ENCODE results near the gene CTIF.

Gene CTIF

DNA sequence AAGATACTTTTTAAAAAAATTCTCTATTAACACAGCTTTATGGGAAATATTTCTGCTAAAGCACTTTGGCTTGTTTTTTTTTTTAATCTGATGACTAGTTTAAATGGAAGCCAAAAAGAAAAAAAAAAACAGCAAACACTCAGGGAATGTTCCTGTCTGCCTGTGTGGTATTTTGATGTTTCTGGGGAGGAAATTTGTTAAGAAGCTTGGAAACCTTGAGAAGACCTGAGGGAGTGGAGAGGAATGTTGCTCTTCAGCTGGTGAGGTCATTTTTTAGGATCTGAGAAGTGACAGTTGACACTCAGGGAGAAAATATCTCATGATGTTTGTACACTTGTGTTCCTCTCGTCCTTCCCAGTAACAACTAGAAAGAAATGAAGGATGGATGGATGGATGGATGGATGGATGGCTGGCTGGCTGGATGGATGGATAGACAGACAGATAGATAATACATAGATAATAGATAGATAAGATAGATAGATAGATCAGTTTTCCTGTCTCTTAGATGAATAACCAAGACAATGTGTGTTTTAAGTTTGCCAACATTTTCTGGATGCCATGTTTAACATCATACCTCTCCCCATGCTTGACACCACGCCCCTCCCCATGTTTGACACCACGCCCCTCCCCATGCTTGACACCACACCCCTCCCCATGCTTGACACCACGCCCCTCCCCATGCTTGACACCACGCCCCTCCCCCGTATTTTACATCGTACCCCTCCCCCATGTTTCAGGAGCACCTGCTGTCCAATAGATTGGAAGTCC is 84.8 kb downstream of the CTIF start:
- no peak for DNase-seq

DNA sequence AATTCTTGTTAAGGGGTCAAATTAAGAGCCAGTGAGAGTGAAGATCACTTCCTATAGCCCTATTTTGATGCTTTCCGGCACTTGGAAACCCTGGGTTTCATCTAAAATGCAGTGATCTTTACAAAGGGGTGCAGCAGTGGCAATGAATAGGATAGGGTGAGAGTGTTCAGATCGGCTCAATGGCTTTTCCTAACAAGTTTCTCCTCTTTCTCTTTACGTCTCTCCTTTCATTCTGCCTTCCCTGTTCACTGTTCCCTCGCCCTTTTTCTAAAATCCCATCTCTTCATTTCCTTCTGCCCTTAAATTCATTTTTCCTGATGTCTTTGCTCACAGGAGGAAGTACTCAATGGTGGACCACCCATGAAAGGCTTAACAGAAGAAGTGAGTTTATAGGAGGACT is 86.0 kb downstream of the CTIF start:
- DNase-seq: no peak

DNA sequence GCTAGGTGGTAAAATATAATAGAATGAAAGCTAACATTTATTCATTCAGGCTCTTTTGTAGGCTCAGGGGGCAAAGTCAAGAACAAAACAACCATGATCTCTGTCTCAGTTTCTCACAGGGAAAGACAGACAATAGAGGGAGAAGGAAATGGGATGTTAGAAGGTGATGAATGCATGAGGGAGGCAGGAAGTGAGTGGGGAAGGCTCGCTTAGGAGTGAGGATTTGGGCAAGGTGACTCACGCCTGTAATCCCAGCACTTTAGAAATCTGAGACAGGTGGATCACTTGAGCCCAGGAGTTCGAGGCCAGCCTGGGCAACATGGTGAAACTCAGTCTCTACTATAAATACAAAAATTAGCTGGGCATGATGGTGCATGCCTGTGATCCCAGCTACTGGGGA is 88.4 kb downstream of the CTIF start:
- DNase-seq: no peak

DNA sequence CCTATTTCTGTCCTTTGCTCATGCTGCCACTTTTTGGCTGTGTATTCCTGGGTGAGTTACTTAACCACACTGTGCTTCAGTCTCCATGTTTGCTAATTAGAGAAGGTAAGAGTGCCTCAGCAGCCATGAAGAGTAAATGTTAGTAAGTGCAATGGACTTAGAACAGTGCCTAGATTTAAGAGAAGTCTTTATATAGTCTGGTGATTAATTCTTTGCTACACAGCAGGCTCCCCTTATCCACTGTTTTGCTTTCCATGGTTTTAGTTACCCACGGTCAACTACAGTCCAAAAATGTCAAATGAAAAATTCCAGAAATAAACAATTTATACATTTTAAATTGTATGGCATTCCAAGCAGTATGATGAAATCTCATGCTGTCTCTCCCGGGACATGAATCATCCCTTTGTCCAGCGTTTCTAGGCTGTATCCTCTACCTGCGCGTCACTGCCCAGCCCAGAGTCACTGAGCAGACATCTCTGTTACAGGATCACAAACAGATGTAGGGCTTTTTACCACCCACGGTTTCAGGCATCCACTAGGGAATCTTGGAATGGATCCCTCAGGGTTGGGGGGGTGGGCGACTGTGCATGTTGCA is 91.0 kb downstream of the CTIF start:
- no peak for DNase-seq

DNA sequence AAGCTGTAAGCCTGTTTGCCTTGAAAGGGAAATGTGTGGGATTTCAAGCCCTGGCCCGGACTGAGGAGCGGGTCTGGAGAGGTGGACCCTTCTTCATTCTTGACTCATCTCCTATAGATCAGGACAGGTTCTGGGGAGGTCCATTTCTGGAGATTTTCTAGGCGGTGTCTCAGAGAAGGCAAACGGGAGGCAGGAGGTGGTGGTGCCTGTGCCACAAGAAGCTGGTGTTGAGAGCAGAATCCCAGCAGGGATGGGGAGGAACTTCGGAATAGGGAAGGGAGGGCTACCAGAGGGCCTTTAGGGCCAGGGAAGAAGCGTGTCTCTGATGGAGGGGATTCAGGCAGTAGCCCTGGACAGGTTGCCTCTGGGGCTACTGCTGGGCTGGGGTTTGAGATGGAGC is 93.0 kb downstream of the CTIF start:
- no peak for DNase-seq

DNA sequence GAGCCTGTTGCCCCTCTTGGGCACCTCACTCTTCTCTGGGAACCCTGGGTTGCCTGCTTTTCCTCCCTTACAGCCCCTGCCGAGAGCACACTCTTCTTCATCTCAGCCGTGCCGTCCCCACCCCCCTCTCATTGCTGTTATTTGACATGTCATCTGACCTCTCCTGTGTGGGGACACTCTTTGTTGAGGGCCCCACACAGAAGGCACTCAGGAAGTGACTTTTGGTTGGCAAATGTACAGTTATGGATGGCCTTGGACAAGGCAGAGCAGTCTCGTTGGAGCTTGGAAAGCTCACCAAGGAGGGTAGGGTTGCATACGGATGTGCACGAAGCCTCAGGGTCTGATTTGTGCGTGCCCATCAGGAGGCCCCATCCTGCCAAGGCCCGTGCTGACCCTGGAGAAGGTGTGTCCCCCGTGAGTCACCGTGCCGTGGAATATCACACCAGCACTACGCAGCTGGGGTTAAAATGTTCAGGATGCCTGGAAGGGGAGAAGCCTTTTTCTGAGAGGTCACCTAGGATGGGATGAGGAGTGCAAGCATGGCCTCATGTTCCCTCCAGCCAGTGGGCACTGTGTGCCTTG is 93.9 kb downstream of the CTIF start:
- DNase-seq: no peak

DNA sequence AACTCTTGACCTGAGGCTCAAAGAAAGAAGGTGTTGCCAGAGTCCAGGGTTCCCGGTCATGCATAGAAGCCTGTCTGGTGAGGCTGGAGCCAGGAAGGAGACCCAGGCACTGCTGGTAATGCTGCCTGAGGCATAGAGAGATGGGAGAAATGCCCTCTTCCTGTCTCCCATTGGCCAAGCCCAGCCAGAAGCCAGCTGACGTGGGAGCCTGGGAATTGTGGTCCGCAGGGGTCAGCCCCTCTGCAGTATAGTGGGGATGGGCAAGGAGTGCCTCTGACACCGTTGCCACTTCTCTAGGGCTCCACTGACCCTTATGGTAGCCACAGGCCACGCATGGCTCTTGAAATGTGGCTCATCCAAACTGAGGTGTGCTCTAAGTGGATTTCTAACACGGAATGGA is 95.7 kb downstream of the CTIF start:
- DNase-seq: no peak

DNA sequence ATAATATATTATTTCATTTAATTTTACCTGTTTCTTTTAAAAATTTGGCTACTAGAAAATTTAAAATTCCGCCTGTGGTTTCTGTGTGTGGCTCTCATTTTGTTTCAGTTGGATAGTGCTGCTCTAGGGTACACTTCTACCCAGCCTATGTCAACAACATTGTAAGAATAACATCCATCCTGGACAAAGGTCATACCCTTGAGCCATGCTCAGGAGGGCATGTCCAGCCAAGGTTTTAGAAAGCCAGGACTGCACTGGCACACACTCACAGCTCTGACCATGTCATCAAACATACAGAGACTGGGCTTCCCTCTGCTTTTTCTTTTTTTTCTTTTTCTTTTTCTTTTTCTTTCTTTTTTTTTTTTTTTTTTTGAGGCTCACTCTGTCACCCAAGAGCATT is 96.1 kb downstream of the CTIF start:
- DNase-seq: no peak

DNA sequence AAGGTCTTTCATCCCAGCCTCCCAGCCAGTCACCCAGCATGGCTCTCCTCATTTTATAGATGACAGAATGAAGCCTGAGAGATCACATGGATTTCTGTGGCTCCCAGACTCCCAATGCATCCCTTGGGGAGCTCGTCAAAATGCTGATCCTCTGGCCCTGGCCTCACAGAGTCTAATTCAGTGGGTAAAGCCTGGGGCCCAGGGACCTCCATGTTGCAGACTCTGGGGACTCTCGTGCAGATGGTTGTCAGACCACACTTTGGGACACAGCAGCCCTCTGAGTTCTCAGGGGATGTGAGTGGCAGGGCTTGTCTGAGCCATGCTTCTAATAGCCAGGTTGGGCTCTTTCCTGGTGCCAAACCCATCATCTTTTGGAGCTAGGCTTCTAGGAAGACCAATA is 97.0 kb downstream of the CTIF start:
- DNase-seq: no peak

DNA sequence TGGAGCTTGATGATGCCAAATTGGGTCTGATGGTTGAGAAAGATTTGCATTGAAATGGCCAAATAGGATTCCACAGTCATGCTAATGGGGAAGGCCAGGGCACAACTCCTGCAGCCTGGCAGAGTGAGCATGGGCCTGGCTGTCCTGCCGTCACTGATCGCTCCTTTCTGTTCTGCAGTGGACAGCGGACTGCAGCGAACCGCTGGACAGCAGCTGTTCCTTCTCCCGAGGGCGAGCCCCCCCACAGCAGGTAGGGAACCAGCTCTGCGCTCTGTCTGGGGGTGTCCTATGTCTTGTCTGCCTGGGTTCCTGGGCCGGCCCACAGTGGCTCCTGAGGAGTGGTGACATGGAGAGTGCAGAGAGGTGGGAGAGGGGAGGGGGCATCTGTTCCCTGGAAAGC is 97.6 kb downstream of the CTIF start:
- no peak for DNase-seq

DNA sequence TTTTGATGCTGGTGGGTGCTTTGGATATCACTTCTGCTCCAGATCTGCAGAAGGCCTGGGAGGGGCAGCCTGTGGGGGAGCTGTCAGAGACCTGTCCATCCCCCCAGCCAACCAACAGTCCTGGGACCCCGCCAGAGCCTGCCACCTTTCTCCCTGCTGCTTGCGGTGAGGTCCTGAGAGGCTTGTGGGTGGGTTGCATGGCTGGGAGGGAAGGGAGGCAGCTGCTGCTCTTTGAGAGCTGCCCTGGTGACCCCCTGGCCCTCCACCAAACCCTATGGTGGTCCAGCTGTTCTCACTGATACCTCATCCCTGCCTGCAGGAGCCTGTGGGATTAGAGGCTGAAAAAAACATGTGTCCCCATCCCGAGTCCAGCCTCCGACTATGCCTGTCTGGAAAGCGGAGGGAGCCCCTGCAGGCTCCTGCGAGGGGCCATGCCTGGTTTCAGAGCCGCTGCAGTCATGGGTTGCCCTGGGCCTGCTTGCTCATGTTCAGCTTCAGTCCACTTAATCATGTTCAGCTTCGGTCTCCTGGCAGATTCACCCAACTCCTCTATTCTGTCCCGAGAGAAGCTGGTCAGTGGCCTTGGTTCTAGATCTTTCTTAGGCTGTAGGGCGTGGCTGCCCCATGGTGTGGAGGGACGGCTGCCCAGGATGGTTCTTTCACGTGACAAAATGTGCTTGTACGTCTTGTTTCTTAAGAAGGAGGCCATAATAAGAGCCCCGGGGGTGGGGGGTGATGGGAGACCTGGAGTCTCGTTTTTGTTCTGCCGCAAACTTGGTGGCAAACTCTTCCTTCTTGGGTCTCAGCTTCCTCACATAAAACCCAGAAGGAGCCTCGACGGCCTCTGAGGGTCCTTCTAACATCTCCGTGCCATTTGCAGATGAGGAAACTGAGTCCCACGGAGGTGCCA is 98.5 kb downstream of the CTIF start:
- DNase-seq: no peak

DNA sequence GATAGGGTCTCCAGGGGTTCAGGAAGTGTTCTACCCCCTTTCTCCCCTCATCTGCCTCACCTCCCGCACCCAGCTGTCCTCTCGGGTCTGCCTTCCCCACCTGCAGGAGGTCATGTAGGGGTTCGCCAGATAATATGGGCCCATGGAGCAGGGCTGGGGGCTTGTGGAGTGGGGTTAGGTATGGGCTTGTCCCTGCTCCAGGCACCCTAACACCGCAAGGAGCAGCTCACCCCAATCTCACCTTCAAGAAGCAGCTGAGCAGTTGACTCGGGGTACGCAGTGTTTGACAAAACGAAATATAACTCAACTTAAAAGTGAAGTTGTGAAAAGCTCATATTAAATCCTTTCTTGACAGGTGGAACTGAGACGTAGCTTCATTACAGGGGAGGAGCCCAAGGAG is 99.6 kb downstream of the CTIF start:
- no peak for DNase-seq

DNA sequence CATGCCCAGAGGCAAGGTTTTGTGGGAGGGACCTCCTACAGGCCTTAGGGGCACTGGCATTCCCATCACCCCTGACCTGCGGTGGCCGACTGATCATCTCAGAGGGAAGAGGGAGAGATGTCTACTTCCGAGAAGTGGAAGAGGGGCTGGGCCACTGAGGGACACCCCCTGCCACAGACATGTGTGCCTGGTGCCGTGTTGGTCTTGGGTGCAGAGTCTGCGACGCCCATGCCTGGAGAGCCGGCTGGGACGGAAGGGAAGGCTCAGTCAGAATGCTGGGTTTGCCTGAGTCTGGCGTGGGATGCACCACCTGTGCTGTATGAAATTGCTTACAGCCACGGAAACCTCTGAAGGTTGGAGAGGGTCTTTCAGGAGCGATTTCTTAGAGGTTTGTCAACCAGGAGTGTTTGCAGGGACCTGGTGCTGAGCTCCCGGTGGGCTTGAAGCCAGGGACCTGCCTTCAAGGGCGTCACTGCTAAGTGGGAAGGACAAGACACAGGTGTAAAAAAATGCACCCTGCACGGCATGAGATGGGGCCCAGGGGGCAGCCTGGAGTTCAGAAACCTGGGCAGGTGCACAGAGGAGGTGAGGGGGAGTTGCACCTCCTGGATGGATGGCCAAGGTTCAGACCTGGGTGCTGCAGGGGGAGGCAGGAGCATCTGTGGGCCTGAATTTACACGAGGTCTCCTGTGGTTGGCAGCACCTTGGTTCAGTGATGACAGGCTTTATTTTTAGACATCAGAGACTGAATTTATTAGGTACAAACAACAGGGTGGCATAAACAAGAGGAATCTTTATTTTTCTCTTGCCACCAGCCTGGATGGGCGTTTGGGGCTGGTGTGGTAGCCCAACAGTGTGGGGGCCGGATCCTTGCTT is 100.3 kb downstream of the CTIF start:
- DNase-seq: no peak

DNA sequence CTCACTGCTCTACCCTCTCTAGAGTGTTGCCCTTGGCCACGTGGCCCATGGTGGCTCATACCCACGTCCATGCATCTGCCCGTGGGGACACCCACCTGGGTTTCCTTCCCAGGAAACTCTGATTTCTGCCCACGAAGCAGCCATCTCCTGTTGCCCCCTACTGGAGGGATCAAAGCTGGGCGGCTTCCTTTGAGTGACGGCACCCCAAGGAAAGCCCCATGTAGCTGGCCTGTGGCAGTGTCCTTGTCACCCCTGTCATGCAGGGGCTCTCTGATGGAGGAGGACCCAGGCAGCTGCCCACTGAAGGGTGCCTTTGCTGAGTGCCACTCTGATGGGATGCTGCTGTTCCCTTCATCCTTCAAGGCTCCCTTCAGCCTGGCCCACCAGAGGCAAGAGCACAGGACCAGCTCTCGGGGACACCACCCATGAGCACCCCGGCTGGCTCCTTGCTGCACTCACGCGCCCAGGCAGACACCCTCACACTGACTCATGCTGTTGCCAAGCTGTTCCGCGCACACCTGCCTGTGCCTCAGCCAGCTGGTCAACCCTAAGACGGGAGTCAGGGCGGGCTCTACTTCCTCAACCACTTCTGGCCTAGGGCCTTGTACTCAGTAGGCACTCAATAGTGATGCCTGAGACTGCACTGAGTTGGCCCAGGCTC is 101.1 kb downstream of the CTIF start:
- DNase-seq: no peak

DNA sequence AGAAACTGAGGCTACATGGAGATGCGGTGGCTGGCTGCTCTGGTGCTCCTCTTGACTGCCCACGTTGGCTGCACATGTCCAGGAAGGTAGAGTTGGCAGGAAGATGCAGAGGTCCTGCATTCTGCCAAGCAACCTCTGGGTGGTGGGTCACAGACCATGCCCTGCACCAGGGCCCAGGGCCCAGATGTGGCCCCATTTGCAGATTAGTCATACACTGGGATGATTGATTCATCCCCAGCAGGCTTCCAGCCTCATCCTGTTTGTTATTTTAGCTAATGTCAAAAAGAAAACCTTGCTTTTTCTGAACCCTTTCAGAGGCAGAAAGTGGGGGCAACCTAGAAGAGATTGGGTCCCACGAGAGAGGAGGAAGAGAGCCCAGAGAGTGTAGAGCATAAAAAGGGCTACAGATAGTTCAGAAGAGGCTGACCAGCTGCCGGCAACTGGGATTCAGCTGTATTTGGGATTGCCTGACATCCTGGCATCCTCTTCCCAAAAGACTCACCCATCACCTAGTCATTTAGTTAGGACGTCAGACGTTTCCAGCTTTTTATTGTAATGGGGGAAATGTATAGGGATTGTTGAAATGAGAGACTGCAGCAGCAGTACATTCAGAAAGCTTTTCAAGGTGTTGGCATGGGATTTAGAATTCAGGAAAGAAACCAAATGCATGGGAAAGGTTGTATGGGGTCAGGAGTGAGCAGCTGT is 101.9 kb downstream of the CTIF start:
- no peak for DNase-seq

DNA sequence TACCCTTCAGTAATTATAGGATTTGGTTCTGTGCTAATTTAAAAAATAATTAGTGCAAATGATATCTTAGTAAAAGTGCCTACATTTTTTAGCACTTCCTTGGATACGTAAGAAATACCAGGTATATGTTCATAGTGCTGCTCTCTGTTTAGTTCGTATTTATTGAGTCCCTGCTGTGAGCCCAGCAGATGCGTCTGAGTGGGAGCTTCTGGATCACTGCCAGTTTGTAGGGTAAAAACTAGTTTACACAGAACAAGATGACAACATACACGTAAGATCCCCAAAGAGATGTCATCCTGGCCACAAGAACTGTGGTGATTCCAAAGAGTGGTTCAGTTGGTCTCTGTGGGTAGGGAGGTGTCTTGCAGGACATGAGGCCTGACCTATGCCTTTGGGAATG is 103.2 kb downstream of the CTIF start:
- no peak for DNase-seq

DNA sequence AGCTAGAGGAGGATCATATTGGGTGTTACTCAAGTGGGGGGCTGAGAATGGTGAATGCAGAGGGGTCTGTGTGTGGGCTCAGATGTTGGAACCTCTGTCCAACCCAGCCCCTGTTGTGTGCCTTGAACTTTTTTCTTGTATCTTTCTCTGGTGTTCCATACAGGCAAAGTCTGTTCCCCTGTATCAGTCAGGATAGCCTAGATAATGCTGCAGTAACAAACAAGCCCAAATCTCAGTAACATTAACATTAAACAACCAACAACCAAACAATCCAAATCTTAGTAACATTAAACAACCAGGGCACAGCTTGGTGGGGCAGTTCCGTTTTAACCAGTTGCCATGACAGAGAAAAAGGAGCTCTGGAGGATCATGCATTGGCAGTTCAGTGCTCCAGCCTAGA is 103.7 kb downstream of the CTIF start:
- DNase-seq: no peak

DNA sequence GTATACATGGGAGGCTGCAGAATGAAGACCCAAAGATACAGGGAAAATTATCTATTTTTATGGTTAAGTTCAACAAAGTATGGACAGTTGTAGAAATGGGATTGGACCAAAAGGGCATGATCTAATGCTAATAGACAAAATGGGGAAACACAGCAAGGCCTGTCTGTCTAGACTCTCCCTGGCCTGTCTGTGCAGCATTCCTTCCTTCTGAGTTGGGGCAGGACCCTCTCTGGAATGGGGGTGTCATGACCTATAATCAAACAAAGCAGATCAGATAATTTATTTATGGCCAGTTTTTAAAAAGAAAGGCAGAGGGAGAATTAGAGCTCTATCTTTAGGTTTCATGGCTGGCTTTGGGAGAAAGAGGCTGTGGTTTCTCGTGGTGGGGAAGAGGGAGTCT is 104.4 kb downstream of the CTIF start:
- DNase-seq: no peak

DNA sequence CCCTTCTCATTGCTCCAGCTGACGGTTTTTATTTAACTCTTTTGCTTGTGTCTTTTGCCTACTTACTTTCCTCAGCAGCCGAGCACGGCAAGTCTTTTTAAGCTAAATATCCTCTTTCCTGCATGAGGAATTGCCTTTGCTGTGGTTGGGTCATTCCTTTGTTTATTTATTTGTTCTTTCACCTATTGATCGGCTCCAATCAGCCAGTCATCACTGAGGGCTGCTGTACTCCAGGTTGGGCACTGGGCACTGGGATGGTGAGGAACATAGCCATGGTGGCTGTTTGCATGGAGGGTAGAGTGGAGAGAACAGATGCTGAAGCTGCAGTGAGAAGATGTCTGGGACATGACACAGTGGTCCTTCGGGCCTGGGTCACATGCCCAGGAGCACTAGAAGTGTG is 105.2 kb downstream of the CTIF start:
- DNase-seq: no peak

DNA sequence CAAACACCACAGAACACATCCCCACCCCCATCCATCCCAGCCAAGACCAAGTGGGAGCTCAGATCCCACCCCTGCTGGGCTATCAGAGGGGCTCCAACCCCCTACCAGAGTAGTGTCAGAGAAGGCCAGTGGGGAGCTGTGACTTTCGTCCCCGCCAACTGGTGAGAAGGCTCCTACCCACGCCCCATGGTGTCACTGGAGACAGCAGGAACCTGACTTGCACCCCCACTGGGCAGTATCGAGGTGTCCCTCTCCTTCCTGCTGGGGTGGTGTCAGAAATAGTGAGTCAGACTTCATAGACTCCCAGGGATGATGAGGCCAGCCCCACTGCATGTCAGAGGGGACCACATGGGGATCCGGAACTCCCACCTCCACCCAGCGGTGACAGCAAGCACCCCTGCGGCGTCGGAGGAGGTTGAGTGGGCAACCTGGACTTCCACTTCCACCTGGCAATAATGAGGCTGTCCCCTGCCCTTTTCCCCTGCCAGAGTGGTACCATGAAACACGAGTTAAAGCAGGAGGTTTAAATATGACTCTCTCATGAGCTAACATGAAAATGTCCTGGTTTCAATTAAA is 106.7 kb downstream of the CTIF start:
- DNase-seq: no peak

DNA sequence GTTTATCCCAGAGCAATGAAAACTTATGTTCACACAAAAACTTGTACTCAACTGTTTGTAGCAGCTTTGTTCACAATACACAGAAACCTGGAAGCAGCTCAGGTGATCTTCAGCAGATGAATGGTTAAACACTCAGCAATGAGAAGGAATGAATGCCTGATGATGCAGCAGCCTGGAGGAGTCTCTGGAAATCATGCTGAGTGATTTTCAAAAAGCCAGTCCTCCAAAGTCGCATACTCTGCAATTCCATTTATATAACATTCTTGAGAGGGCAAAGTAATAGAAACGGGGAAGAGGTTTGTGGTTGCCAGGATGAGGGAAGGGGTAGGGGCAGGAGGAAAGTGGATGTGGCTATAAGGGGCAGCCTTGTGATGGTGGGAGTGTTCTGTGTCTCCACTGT is 108.1 kb downstream of the CTIF start:
- DNase-seq: no peak

Measured in activated CD4-positive, CD25-positive, alpha-beta regulatory T cell treated with anti-CD3 and anti-CD28 coated beads, Interleukin-2, amount 50 U/mL, for 72 hours (primary cell).